NCI-H2081 (cell line): ENCODE results near the gene NGEF.

ENCODE experiments used
- DNase-seq, 2 experiments: peaks; one replicate each; lab custom pipeline; 2025; lab: John Stamatoyannopoulos, UW

Gene NGEF

DNA sequence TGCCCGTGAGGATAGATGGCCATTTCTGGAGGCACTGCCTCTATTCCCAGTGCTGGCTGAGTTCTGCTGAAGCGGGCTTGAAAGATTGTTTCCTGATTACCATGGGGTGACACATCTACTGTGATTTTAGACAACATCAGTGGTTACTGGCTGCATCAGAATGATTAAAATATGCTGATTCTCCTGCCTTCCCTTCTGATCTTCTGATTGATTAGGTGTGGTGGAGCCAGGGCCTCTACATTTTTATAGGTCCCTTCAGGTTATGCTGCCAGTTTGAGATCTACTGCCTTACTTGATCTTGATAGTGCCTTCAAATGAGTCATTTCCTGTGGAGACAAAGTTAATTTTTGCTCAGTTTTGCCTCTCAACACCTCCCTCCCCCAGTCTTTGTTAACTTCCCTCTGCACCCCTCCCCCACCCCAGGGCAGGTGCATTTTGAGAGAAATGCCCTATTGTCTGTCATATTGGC lies 174.6 kb downstream of the NGEF start:
- no peak for DNase-seq

DNA sequence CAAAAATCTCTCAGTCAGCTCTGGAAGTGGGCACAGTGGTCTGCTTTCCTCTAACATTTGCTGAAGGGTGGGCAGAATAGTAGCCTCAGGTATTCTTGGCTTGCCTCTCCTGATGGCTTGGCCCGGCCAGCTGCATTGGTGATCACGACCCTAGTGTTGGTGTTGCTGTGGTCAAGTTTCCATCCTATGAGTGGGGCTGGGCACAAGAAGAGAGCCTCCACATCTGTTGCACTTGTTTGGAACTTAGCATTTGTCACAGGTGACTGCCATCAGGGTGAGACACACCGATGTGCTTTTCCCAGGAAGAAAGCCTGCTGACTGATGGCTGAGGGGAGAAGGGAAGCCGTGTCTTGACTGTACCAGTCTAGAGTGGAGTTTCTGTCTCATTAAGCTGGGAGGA lies 176.1 kb downstream of the NGEF start:
- no peak for DNase-seq

DNA sequence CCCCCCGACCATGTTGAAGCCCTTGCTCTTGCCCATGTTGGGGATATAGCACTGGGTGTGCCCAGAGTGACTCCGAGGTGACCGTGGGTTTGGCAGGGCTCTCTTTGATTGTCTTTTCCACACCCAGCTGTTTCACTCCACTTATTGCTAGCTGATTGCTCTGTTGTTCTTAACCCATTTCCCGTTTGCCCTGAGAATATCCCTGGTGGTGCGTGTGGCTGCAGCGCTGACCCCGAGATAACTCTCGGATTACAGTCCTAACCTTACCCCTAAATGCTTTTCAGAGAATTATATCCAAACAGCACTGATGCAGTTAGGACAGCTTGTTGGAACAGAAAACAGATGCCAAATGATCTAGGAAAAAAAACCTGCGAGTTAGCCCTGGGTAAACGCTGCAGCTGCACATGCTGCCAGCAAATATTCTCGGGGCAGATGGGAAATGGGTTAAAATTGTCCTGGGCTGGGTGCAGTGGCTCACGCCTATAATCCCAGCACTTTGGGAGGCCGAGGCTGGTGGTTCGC lies 177.3 kb downstream of the NGEF start:
- no peak for DNase-seq

DNA sequence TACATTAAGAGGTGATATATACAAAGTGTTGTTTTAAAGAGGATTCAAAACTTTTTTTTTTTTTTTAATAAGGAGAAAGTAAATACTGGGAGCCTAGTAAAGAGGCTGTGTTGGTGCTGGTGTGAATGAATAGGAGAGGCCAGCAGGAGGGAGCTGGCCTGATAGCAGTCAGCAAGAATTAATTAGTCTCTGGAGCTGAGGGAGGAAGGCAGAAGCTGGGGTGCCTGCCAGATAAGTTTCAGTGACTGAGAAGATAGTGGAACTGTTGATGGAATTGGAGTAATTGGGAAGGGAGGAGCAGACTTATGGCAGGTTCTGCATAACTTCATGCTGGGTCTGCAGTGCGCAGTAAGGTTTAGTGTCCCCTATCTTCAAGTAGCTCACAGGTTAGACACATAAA lies 179.2 kb downstream of the NGEF start:
- no peak for DNase-seq

DNA sequence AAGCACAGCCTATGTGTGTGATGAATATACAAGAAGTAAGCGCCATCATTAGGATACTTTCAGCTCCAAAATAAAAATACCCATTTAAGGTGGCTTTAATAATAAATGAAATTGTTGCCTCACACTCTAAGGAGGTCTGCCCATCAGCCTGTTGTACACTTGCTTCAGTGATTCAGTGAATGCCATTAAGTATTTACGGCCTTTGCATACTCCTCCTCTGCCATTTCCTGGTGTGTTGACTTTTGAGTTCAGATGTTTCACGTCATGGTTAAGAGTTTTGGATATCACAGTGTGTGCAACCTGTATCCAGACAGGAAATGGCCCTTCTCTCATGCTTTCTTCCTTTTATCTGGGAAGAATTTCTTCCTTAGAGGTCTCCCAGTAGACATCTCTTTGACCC lies 181.6 kb downstream of the NGEF start:
- no peak for DNase-seq

DNA sequence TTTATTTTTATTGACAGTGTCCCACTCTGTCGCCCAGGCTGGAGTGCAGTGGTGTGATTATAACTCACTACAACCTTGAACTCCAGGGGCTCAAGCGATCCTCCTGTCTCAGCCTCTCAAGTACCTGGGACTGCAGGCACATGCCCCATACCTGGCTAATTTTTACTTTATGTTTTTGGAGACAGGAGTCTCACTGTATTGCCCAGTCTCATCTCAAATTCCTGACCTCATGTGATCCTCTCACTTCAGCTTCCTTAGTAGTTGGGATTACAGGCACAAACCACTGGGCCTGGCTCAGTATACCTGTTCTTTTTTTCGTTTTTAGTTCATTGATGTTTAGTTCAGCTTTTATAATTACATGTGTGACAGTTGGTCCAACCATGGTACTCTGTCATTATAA lies 183.1 kb downstream of the NGEF start:
- no peak for DNase-seq
